Measurements from ENCODE around the gene DDOST.
A peak's percentile ranks its signal among the peaks of the same experiment; 100 is the strongest.

The DDOST gene

DNA sequence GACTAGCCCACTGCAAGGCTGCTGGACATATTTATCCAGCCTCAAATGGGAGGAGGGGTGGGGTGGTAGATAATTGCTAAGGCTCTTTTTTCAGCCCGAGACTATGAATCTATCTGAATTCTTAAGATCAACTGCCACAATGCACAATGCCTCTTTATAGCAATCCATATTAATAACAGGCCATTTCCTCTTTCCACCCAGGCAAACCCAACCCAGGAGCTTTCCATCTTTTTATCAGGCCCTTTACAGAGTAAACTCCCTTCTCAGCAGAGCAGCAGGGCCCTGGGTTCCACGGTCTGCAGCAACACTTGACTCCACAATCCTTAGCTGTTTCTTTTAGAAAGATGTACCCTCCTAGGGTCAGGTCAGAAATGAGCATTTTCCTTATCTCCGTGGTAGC, 806 bp downstream of the DDOST start:
- DNase-seq (ENCODE audit: low spot score): no peak

DNA sequence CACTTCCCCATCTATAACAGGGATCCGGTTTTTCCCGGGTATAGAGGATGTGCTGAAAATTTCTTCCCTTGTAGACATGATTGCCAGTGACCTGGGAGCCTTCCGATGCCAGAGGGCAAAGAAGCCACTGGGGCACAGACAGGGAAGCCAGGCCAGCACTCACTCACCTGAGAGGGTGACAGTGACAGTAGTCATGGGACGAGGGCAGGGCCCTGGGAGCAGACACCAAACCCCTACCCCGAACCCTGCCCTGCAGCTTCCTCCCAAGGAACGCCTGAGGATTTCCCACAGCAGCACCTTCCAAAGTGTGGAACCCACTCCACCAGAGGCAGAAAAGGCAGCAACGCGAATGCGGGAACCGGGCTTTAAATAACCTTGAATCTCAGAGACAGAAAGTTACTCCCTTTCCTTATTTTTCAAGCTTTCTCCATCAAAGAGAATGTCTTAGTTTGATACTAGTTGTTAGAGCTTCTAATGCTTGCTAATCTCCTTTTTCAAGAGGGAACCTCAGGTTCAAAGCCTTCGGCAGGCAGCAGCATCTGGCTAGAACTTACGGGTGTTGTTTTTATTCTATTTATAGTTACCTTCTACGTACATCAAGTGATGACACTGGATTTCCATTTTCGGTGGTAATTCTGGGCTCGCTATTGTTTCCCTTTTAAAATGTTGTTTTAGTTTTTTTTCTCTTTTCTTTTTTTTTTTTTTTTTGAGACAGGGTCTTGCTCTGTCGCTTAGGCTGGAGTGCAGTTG, 2.8 kb downstream of the DDOST start:
- DNase-seq (ENCODE audit: low spot score): no peak

DNA sequence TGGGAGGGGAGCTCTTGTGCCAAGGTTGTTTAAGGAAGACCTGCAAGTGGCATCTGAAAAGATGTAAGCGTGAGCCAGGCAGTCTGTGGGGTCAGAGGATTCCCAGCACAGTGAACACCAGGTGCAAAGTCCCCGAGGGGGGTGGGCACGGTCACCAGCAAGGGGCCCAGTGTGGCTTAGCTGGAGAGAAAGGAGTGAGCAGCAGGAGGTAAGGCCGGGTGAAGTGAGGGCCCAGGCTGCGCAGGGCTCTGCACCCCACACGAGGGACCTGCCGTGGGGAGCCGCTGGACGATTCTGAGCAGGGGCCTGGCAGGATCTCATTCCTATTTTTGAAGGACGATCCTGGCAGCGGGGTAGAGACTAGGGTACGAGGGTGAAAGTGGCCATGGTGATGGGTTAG, 4.1 kb downstream of the DDOST start:
- no peak for DNase-seq (ENCODE audit: low spot score)

DNA sequence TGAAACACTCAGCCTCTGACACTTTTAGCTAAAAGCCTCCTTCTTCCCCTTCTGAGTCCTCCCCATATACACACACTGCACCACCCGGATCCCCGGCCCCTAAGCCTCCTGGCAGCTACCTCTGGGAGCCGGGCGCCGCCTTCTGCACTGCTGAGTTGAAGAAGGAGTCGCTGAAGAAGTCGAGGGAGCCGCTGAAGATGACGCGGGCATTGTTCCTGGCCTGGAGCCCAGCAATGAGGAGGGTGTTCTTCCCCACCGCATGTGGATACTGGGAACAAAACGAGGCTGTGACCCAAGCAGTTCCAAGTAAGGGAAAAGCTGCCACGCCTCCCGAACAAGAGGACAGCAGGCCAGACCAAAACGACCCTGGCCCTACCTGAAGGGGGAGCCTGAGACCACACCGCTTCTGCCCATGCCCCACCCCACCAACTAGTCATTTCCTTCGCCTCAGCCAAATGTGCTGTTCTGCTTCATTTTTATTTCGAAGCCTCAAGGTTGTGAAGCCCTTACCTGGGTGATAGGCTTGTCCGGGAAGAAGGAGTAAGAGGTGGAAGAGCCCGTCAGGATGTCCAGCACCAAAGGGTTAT, 7.0 kb downstream of the DDOST start:
- no peak for DNase-seq (ENCODE audit: low spot score)

DNA sequence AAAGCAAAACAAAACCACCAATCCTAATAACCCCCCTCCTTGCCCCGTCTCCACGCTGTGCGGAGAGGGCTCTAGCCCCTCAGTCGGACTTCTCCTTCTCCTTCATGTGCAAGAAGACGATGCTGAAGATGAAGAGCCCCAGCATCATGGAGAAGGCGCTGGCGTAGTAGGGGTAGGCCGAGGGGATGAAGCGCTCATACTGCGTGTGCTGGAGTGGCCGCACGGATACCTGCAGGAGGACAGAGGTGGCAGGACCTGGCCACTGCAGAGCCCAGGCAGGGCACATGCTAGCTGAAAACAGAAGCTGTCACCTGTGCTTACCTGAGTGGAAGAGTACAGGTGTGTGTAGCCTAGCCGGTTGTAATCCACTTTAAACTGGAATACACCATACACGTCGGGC, 8.9 kb downstream of the DDOST start:
- DNase-seq (ENCODE audit: low spot score): no peak

DNA sequence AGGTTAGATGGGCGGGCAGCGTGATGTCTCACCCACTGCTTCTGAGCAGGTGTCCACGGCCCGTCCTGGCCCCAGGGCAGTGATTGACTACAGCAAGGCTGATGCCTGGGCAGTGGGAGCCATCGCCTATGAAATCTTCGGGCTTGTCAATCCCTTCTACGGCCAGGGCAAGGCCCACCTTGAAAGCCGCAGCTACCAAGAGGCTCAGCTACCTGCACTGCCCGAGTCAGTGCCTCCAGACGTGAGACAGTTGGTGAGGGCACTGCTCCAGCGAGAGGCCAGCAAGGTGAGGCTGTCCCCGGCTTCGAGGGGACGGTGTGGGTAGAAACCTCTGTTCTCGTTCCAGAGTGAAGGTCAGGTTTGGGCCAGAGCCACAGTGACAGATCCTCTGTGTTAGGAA, 12.2 kb downstream of the DDOST start:
- DNase-seq (ENCODE audit: low spot score): no peak

DNA sequence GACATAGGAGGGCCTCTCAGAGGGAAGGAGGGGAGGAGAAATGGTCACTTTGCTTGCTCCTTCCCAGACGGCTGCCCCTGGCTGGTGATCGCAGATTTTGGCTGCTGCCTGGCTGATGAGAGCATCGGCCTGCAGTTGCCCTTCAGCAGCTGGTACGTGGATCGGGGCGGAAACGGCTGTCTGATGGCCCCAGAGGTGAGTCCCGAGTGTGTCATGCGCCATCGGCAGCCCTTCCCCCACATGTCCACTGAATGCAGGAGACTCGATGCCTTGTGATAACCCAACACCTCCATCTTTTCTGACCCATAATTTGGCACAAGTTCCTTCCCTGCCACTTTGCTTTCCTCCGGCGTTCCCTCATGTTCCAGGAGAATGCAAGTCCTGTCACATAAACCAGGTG, 12.7 kb downstream of the DDOST start:
- no peak for DNase-seq (ENCODE audit: low spot score)

DNA sequence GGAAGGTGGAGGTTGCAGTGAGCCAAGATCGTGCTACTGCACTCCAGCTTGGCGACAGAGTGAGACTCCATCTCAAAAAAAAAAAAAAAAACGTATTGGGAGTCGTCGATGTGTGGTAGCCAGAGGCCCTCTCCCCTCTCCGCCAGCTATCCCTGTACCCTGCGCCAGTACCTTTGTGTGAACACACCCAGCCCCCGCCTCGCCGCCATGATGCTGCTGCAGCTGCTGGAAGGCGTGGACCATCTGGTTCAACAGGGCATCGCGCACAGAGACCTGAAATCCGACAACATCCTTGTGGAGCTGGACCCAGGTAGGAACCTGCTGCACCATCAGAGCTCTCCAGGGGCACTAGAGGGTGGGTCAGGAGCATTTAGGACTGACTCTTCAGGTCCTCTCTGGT, 15.8 kb downstream of the DDOST start:
- no peak for DNase-seq (ENCODE audit: low spot score)

DNA sequence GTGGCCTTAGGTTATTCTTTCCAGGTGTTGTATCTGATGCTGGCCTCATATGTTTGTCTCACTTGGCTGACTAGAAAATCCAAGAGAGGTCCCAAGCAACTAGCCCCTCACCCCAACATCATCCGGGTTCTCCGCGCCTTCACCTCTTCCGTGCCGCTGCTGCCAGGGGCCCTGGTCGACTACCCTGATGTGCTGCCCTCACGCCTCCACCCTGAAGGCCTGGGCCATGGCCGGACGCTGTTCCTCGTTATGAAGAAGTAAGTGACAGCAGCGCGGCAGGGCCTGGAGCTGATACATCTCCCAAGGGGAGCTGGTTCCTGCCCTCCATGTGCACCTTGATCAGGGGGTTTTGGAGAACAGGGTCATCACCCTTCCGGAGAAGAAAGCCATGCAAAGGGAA, 16.8 kb downstream of the DDOST start:
- no peak for DNase-seq (ENCODE audit: low spot score)

DNA sequence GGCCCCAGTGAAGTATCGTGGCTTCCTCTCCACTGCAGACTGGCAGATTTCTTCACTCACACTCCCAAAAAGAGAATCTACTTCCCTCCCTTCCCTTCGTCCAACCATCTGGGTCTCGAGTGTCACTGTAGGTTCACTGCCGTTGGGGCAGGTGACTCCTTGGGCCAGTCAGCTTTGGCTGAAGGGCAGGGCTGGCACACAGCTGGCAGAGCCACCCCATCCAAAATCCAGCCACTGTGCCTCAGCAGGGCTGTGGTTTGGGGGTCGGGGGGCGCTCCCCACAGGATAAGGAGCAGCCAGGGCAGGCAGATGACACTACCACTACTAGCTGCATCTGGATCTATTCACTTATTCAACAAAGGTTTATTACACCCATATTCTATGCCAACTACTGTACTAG, 18.1 kb downstream of the DDOST start:
- DNase-seq (ENCODE audit: low spot score): no peak

DNA sequence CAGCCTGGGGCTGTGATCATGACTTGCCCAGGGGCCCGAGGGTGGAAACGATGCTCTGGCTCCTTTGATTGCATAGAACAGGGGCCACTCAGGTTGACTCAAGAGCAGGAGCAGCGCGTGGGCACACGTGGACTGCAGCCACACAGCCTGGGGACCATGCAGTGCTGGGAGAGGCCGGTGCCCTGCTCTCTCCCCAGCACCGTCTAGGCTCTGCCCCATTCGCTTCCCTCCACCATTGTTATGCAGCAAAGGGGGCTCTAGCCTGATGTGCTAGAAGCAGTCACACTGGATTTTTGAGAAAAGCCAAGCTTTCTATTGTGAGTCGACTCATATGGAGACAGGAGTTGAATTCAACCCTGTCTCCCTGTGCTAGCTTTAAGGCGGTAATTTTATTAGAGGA, 19.2 kb downstream of the DDOST start:
- DNase-seq (ENCODE audit: low spot score): no peak

DNA sequence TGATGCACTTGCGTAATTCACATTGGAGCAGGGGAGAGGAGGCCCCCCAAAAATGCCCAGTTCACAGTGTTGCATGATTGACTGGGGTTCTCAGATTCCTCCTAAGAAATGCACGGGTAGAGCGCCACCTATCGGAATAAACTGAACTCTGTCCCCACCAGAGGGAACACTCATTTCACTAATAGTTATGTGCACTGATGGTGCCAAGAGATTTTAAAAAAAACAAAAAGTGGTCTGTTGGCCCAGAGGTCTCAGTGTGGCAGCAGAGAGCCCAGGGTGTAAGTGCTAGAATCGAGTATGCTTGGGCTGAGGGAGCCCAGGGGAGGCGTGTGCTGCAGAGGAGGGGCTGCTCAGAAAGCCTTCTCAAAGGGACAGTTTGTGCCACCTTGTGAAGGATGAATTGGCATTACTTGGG, 21.0 kb downstream of the DDOST start:
- DNase-seq (ENCODE audit: low spot score): no peak

DNA sequence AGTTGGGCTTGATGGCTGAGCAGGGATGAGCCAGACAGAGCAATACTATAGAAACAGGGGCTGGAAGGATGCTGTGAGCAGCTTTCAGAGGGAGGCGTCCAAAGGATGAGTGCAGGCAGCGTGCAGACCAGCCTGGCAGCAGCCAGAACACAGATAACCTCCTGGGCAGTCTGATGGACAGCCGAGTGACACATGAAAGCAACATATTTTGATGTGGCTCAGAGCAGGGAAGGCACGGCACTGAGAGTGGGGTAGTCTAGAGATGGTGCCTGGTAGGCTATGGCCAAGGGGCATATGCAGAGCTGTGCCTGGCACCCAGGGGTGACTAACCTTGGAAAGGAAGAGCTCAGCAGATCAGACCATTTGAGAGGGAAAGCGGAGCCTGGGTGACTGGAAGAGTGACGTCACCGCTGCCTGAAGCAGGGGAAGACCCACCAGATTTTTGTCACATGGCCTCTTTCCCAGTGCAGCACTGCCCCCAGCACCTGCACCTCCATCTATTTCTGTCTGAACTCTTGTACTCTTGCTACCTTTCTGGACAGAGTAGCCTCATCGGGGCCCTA, 24.3 kb downstream of the DDOST start:
- no peak for DNase-seq (ENCODE audit: low spot score)

DNA sequence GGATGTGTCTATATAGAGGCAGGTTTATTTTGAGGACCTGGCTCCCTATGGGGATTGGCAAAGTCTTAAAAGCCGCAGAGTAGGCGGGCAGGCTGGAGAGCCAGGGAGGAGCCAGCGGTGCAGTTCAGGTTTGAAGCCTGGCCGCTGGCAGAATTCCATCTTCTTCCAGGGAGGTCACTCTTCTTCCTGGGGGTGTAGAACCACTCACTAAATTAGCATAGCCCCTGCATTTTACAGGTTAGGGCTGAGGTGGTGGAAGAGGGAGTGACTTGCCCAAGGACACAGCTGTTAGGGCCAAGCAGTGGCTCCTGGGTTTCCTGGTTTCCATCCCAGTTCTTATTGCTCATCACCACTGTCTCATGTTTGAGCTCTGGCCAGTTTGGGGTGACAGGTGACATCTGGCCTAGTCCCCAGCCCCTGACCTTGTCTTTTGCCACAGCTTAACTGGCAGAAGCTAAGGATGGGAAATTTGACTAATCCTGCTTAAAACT, 26.5 kb downstream of the DDOST start:
- no peak for DNase-seq (ENCODE audit: low spot score)

DNA sequence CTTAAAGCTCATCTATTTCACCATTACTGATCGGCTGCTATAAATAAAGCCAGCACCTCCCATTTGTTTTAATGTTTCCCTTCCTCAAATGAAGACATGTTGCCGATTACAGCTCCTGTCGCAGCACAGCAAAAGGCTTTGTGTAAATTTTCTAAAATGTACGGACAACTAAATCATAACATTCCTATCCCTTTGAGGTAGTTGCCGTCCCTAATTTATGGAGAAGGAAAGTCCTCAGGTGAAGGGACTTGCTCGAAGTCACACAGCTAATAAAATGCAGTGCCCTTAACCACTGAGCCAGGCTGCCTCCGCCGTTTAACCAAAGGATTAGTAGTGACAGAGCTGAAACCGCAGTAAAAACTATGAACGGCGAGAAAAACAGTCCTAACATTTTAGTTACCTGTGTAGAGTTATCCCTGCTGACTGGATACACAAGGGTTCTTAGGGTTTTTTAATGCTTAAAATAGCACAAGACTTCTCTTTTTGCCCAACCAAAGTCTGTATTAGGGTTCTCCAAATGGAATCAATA, 27.0 kb downstream of the DDOST start:
- DNase-seq (ENCODE audit: low spot score): no peak

DNA sequence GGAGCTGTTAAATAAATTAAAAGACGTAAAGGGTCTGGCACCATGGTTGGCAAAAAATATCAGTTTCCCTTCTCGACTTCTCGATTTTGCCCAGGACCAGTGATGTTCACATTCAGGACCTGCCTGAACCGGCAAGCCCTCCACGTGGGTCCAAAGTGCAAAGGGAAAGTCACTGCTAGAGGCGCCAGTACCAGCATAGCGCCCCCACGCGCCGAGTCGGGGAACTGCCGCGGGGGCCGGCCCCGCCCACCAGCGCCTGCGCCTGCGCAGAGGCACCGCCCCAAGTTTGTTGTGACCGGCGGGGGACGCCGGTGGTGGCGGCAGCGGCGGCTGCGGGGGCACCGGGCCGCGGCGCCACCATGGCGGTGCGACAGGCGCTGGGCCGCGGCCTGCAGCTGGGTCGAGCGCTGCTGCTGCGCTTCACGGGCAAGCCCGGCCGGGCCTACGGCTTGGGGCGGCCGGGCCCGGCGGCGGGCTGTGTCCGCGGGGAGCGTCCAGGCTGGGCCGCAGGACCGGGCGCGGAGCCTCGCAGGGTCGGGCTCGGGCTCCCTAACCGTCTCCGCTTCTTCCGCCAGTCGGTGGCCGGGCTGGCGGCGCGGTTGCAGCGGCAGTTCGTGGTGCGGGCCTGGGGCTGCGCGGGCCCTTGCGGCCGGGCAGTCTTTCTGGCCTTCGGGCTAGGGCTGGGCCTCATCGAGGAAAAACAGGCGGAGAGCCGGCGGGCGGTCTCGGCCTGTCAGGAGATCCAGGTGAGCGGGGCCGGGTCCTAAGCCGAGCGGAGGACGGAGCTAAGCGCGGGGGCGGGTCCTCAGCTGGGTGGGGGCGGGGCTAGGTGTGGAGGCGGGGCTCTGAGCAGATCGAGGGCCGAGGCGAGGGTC, 27.7 kb downstream of the DDOST start, which contains the start of gene PINK1:
Gene PINK1, plus strand, starts transcription at position 269 of the 875 bp plus-strand sequence. Its CDS starts 91 bp downstream, at position 360.
- peak; percentile 62 for DNase-seq (ENCODE audit: low spot score)

DNA sequence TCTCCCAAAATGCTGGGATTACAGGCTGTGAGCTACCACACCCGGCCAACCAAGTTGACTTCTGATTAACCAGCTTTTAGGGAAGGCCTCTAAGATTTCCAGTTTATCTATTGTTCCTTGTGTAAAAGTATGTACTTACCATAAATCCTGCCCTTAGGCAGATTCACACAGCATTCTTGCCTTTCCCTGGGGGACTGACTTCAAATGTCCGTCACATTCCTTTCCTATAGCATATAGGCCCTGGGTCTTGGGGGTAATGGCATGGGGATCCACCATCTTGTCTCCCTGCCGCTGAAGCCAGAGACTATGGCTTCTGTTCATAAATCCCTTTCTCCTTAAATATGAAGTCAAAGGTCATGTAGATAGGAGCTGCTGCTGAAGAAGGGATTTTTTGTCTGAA, 28.8 kb downstream of the DDOST start:
- DNase-seq (ENCODE audit: low spot score): no peak

DNA sequence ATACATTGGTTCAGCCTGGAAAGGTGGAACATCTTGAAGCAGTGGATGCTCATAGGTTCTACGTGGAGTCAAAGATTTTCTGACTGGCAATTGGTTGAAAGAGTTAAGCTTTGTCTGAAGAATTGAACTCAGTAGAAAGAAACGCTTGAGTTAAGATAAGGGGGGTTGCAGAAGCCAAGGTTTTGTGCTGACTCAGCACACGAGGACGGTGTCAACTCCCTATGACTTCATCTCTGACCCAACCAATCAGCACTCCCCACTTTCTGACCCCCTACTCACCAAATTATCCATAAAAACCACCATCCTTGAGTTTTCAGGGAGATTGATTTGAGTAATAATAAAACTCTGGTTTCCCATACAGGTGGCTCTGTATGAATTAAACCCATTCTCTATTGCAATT, 30.4 kb downstream of the DDOST start:
- DNase-seq (ENCODE audit: low spot score): no peak

DNA sequence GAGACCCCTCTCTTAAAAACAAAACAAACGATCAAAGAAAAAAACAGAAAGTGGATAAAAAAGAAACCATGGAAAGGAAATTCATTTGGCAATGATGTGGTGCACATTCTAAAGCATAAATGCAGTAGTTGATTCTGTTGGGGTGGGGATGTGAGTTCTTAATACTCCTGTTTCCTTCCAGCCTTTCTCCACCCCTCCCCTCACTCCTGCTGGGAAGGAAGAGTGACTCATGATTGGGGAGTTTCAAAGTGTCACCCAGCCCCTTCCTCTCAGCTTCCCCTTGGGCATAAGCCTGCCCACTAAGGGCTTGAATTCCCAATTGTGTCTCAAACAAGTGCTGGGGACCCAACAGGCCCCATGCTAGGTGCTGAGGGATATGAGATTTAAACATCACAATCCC, 34.6 kb downstream of the DDOST start:
- no peak for DNase-seq (ENCODE audit: low spot score)

DNA sequence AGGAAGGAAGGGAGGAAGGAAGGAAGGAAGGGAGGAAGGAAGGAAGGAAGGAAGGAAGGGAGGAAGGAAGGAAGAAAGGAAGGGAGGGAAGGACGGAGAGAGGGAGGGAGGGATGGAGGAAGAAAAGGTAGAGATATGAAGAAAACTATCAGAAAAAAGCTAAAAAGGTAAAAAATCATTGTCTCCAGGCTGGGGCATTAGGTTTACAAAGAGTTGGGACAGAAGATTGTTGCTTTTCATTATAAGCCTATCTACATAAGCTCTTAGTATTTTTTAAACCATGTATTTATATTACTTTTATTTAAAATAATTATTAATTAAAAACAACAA, 35.1 kb downstream of the DDOST start:
- no peak for DNase-seq (ENCODE audit: low spot score)

DNA sequence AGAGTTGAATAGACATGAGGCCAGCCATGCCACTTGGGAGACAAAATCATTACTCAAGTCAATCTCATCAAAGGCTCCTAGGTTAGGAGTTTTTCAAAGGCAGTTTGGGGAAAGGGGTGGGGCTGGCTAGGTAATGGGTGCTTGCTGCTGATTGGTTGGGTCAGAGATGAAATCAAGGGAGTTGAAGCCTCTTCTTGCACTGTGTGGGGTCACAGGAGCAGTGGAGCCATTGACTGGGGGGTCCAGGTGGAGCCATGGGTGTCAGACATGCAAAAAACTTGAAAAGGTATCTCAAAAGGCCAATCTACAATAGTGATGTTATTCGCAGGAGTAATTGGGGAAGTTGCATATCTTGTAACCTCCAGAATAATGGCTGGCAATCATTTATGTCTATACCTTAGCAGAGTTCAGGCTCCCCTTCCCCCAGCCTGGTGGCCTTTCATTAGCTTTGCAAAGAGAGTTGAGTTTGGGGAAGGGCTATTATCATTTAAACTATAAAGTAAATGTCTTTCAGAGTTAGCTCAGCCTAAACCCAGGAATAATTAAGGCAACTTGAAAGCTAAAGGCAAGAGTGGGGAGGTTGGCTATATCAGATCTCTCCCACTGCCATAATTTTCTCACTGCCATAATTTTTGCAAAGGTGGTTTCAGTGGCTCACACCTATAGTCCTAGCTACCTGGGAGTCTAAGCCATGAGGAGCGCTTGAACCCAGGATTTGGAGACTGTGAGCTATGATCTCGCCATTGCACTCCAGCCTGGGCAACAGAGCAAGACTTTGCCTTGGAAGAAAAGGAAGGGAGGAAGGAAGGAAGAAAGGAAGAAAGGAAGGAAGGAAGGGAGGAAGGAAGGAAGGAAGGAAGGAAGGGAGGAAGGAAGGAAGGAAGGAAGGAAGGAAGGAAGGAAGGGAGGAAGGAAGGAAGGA, 35.7 kb downstream of the DDOST start:
- no peak for DNase-seq (ENCODE audit: low spot score)

Data from globus pallidus (tissue), 1 donor.